GM18867 (cell line): ENCODE results near the gene GPR146.

ENCODE experiments used
- ATAC-seq: cut with Tn5 transposase; IDR thresholded peaks from one replicate; pipeline ENCODE4 v1.9.1; 2021; ENCODE audit warnings: mild to moderate bottlenecking, moderate library complexity; ENCODE audit not compliant: unreplicated experiment

The GPR146 gene

DNA sequence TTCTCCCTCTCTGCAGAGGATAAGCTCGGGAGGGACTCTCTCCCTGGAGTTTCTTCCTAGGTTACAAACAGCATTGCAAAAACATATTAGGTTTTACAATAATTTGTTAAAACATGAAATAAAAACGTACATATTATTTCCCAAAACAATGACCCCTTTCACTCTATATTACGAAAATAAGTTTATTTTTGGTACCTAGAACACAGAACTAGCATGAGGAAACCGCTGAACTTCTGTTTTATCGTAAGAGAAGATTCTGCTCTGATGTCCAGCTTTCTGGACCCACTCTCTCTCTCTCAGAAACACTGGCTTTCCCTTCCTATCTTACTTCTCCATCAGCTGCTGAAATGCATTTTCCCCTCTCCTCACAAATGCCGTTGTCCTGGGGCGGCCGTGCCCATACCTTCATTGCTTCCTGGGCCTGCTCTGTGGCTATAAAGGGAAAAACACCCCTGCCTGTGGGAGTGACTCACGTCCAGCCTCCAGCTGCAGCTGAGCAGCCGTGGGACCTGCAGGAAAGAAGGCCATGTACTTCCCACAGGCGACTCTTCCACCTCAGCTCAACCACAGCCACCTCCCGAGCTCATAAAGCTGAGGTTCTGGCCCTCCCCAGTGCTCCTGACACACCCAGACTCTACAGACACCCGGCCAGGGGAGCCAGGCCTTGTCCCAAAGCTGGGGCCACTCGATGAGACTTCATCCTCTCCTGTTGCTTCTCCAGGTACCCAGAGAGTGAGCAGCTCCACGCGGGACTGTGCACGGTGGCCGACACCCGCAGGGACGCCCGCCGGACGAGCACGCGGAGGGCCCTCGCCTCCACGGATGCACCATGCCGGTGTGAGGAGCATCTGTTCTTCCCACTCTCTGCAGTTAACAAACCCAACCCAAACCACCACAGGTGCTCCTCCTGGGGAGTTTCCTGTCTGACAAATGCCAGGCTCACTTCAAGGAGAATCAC is 46.6 kb downstream of the GPR146 start:
- ATAC-seq: no peak

DNA sequence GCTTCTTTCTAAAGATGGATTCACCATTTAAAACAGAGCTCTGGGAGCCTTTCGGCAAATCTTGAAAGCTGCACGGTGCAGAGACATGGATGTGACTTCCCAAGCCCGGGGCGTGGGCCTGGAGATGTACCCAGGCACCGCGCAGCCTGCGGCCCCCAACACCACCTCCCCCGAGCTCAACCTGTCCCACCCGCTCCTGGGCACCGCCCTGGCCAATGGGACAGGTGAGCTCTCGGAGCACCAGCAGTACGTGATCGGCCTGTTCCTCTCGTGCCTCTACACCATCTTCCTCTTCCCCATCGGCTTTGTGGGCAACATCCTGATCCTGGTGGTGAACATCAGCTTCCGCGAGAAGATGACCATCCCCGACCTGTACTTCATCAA is 47.3 kb downstream of the GPR146 start:
- ATAC-seq: no peak

DNA sequence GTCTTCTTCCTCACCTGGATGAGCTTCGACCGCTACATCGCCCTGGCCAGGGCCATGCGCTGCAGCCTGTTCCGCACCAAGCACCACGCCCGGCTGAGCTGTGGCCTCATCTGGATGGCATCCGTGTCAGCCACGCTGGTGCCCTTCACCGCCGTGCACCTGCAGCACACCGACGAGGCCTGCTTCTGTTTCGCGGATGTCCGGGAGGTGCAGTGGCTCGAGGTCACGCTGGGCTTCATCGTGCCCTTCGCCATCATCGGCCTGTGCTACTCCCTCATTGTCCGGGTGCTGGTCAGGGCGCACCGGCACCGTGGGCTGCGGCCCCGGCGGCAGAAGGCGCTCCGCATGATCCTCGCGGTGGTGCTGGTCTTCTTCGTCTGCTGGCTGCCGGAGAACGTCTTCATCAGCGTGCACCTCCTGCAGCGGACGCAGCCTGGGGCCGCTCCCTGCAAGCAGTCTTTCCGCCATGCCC is 47.9 kb downstream of the GPR146 start:
- no peak for ATAC-seq

DNA sequence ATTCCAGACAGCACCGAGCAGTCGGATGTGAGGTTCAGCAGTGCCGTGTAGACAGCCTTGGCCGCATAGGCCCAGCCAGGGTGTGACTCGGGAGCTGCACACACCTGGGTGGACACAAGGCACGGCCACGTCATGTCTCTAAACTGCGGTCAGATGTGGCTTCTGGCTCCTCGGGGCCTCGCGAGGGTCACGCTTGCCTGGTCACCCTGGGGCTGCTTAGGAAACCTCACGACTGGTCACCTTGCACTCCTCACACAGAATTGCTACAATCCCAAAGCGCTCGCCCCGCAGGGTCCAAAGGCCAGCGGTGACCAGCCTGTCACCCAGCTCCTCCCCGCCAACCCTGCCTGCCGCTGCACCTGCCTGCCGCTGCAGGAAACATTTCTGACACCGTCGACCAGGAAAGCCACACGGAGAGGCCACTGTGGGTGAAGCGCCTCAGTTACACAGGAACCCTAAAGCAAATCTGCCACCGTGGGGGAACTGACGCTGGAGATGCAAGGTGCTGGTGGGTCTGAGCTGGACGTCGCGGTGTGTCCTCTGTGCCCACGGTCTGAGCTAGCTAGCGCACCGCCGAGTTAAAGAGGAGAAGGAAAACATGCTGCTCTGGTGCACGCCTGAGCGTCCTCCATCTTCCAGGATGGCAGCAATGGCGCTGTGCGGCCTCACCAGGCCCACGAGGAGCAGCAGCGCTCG is 48.6 kb downstream of the GPR146 start:
- no peak for ATAC-seq

DNA sequence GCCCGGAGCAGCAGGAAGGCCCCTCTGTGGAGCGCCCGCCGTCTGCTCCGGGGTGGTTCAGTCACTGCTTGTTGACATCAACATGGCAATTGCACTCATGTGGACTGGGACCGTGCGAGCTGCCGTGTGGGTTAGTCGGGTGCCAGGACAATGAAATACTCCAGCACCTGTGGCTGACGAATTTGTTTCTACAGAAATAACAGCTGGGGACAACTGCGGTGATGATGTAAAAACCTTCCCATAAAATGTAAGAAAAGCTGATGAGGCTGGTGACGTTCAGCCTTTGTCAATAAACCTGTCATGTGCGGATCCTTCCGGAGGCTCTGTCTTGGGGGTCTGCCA is 49.1 kb downstream of the GPR146 start:
- ATAC-seq: no peak

DNA sequence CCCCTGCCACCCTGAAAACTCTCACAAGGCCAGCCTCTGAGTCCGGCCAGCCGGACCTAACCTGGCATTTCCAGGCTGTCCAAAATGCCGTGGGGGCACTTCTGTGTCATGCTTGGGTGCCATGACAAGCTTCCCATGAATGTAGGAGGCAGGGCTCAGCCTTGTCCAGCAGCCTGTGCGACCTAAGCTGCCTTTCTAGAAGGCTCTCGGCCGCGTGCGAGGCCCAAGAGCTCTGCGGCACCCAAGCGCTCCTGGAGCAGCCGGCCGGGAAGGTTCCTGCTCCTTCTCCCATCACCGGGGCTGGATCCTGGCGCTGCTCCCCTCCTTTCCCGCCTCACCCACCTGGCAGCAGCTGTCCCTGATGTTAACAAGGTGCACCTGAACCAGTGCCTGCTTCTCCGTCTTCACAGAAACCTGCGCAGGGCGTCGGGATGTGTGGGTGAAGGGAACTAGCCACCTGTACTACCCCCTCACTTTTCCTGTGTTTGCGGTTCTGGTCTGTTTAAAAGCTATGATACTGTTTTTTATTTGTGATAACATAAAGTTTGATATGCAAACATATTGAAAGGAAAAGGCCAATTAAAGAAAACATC is 49.7 kb downstream of the GPR146 start:
- no peak for ATAC-seq

DNA sequence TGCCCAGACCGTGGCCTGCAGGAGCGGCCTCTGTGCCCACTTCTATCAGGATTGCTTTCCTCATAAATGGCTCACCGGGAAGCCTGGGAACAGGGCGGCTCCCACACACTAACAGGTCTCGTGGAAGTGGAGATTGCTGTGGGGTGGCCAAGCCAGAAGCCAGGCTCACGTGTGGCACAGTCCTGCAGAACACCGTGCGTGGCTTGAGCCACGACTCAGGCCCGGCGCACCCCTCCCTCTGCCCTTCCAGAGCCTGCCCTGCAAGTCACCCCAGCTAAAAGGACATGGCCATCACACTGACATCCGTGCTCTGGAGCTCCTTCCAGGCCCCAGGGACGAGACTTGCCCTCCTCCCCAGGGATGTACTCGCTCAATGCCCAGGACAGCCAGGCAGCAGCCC is 50.5 kb downstream of the GPR146 start:
- no peak for ATAC-seq

DNA sequence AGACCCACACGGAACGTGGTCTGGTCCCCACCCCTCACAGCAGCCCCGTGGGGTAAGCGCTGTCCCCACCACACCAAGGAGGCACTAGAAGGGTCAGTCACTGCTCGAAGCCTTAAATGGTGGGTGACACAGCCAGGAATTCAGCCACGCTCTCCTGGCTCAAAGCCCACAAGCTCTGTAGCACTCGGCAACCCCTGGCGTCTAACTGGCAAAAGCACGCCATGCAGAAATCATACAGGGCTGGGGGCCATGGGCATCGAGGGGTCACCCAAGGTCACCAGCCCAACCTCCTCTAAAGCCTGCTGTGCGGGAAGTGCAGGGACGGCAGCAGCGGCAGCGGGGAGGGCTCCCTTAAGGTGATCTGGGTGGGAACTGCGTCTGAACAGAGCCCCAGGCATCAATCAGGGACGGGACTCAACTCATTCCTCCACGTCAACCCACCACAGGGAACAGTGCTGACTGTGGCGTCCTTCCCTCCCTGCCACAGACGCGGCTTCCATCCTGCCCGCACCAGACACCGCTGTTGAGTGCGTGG is 51.3 kb downstream of the GPR146 start:
- ATAC-seq: no peak

DNA sequence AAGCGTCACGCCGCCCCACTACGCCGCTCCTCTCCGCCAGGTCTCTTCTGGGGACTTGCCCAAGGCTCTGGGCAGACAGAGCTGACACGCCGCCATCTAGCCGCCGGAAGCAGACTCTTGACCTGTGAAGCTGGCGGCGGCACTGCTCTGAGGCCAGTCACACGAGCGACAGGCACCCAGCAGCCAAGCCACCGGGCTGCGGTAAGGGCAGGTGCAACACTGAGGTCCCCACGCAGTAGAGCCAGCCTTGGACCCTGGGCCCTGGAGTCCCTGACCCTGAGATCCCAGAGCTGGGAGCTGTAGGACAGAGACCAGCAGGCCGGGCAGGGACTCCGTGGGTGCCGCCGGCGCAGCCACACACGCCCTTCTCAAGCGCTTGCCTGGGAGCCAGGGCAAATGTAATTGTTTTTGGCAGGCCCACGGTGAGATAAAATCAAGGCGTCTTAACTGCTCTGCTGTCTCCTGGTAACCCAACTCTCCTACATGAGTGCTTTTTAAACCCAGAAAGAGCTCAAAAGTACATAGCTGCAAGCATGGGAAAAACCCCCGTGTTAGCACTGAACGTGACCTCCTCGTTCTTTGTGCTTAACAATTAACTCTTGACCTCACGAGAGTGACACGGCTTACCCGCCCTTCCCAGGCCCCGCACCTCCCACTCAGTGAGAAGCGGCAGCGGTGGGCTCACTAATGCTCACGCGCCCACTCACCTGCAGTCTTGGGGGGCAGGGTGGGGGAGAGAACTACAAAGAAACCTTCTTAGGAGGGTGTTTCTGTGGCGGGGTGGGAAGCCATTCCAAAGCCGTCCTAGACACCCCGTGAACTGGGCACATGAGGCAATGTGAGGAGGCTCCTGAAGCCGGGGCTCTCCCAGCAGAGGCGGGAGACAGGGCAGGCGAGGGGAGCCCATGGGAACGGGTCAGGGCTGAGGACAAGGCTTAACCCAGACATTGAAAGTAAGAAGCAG is 52.1 kb downstream of the GPR146 start:
- ATAC-seq: no peak

DNA sequence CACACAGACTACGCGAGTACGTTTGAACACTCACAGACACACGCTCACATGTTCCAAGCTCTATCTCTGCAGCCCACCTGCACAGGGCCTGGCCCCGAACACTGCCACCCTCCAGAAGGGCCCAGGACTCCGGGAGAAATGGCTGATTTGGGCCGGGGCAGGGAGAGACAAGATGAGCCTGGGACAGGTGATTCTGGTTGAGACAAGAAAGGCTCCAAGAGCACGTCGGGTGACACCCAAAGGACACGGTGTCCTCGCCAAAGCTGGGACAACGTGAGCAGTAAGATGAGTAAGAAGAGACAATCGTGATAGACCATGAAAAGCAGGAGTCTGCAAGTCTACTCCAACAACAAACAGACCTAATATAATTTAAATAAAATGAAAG is 52.8 kb downstream of the GPR146 start:
- no peak for ATAC-seq

DNA sequence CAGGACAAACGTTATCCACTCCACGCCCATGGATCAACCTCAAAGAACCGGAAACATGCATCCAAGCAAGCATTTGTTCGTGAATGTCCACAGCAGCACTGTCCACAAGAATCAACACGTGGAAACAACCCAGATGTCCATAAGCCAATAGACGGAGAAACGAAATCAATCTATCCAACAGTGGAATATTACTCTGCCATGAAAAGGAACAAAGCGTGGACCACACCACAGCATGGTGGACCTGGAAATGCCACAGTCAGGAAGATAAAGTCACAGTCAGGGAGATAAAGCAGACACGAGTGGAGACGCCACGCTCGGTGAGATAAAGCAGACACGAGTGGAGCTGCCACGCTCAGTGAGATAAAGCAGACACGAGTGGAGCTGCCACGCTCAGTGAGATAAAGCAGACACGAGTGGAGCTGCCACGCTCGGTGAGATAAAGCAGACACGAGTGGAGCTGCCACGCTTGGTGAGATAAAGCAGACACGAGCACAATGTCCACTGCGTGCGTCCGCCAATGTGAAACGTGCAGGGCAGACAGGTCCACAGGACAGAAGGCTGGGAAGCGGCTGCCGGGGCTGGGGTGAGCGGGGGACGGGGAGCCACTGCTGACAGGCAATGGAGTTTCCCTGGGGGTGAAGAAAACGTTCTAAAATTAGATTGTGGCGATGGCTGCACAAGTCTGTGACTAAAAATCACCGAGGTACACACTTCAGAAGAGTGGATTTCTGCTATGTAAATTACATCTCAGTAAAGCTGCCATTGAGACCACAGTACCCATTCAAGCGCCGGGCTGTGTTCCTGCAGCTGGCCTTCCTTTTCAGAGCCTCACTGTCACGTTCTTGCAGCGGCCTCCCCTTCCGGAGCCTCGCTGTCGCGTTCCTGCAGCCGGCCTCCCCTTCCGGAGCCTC is 54.2 kb downstream of the GPR146 start:
- ATAC-seq: no peak

DNA sequence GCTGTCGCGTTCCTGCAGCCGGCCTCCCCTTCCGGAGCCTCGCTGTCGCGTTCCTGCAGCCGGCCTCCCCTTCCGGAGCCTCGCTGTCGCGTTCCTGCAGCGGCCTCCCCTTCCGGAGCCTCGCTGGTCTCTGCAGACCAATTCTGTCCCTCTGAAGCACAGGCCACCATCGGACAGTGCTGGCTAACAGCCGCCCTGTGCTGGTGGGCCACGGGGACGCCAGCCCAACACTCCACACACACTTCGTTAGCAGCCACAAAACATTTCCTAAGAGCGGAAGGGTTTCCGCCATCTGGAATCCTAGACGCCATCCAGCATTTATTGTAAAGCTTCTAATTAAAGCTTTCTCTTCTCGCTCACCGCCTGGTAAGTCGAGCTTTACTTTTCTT is 54.8 kb downstream of the GPR146 start:
- no peak for ATAC-seq

DNA sequence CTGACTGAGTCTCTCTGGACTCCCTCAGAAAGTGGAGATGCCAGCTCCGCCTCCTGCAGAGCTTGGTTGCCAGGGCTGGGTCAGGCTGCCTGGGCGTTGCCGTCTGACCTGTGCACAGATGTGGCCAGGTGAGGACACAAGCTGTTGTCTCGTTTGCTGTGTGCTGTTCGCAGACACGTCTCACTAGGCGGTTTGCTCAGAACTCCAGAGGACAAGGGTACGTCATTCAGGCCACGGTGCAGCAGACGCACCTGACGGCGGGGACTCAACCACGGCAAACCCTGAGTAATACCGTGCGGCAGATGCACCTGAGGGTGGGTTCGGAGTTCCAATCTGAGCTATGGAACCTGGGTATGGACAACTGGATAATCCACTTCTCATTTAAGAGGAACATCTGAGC is 55.3 kb downstream of the GPR146 start:
- no peak for ATAC-seq

DNA sequence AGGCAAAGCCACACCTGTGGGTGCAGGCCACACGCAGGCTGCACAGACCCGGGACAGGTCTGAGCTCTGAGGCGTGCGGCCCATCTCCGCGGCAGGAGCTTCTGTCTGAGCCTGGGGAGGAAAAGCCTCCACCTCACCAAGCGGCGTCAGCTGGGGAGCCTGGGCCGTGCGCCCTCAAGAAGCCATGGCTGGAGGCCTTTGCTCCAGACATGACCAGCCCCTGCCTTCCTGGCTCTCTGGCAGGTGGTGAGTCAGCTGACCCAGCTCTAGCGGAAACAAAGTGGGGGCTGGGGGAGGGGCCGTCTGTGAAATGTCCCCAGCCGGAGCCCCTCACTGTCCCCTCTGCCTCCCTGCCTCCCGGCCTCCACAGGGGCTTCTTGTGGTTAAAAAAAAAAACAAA is 56.0 kb downstream of the GPR146 start:
- ATAC-seq: no peak

DNA sequence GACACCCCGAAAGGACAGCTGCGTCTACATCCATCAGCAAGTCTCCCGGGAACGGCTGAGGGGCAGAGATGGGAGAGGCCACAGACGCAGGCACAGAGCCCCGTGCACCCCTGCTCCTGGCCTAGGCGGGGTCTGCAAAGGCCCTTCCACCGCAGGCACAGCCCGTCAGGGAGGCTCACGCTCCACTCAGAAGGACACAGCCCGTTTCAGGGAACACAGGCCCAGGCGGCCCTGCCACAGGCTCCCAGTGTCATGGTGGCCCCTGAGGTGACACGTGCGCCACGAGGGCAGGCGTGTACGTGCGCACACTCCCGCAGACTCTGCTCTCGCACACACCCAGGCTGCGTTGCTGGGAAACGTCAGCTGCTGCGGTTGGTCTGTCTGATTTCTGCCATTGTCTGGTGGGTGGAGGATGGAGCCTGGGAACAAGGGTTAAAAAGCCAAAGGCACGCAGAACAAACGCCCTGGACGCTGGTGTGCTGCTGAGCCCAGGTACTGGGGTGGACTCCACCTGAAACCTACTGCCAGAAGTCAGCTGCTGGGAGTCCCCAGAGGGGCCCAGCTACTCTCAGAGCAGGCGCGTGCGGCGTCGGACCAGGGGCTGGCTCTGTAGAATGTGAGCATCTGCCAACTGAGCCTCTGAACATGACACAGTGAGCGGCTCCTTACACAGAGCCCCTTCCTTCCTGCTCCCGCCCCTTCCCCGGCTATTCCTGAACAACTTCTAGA is 56.7 kb downstream of the GPR146 start:
- no peak for ATAC-seq

DNA sequence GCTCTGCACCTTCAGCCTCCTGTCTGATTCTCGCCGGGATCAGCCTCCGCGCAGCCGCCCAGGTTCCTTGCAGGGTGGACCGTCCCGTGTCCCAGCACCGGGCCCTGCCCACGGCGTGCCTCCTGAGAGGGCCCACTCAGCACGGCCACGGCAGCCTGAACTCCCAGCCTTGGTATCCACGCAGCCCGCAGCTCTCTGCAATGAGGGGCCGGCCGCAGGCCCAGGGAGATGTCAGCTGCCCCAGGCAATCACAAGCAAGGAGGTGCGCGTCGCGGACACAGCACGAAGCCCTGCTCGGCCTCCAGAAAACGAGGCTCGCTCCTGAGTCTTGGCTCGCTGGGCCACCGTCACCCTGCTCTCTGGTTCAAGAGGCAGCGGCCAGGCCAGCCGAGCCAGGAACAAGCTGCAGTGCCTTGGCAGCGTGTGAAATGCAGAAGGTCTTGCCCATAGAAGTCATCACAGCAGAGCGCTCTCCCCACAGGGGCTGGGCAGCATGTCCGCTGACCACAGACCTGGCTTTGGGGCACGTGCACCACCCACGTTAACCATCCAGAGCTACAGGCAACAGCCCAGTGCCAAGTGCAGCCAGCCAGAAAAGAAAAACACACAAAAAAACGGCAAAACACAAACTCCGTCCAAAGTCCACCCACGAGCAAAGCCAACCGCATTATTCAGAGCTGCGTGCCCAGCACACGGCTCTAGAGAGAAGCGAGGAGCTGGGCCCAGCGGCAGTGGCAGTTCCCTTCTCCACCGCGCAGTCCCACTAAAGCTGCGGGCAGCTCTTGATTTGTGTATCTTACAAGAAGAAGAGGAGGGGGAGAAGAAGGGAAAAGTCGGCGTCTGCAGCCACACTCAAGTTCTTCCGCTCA is 57.5 kb downstream of the GPR146 start:
- no peak for ATAC-seq

DNA sequence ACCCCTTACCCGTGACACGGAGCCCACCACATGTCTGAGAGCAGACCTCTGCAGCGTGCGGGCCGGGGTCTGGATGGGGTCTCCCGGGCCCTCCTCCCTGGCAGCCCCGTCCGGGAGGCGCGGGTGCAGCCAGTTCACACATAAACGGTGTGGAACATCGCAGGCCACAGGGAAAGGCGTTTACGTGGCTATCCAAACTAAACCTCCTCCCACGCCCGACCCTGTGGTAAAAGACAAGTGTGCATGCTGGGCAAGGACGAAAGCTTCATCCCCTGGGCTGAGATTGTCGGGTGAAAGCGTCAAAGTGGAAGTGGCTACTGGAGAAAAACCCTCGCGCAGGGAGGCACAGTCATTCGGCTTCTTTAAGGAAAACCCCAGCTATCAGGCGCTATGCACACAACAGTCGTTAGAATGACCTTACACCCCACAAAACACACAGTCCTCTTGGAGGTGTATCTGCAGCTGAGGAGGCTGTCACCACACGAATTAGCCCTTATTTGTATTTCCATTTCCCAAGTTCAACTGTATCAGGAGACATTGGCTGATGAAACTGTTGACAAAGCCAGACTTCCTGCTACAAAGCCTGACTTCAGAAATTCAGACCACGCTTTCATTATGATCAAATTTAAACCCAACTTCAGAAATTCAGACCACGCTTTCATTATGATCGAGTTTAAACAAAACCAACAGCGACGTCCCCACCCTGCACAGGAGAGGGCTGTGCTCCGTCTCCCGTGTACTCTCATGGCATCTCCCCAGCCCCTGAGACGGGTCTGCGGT is 58.9 kb downstream of the GPR146 start:
- peak; percentile 39 for ATAC-seq
